ENCODE data around the gene CALCR.

The CALCR gene

DNA sequence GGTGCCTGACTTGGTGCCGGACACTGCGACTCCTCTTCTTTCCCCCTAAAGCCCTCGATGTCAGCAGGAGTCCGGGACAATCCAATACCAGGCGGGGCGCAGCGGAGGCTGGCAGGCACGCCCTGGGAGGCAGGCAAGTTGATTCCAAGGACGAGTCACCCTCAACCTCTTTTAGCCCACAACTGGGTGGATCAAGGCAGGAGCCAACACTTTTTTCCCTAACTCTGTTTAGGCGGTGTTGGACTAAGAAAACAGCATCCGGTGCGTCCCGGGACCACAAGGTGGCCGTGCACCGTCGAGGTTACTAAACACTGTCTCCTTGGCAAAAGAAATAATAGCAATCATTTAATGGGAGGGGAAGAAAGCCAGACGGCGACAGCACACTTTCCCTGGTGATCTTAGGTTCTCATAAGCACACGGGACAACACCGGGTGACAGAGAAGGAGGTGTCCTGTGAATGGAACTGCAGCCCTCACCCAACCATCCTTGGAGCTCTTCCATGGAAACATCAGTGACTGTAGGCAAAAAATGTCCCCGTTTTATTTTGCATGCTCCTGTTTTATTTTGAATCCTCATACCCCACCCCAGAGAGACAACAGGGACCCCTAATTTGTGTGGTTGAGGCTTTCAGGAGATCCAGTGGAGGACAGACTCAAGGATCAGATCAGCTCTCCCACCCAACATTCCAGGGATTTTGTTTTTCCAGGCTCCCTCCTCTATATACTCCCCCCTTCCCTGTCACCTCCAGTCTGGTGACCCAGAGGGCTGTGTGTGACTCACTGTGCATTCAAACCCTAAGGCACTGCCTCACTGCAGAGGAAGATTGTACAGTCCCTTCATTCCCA, 1.3 kb upstream of the CALCR start:
- DNase-seq (ENCODE audit: low read depth in 1 of 2, low spot score in 1 of 2): no peak
- Histone ChIP-seq H3K4me3 (replicated peaks; ENCODE audit: insufficient read depth, low read length) (no peak overlapping the region), H3K27me3 (ENCODE audit: insufficient read depth, poor library complexity, severe bottlenecking) (peaks cover 34% of the 10 kb centered on the region), H3K27ac (replicated peaks) (no peak overlapping the region)
- TF ChIP-seq GABPA (IDR thresholded peaks at IDR 0.05; ENCODE audit: low read depth) (no peak), SPI1 (IDR thresholded peaks at IDR 0.05; ENCODE audit: borderline replicate concordance, low read depth) (no peak), POLR2AphosphoS5 (IDR thresholded peaks at IDR 0.05; ENCODE audit: low read depth) (no peak), CTCF (IDR thresholded peaks at IDR 0.05; ENCODE audit: insufficient read depth, low read length) (no peak)
- TF ChIP-seq, protein P1, sequence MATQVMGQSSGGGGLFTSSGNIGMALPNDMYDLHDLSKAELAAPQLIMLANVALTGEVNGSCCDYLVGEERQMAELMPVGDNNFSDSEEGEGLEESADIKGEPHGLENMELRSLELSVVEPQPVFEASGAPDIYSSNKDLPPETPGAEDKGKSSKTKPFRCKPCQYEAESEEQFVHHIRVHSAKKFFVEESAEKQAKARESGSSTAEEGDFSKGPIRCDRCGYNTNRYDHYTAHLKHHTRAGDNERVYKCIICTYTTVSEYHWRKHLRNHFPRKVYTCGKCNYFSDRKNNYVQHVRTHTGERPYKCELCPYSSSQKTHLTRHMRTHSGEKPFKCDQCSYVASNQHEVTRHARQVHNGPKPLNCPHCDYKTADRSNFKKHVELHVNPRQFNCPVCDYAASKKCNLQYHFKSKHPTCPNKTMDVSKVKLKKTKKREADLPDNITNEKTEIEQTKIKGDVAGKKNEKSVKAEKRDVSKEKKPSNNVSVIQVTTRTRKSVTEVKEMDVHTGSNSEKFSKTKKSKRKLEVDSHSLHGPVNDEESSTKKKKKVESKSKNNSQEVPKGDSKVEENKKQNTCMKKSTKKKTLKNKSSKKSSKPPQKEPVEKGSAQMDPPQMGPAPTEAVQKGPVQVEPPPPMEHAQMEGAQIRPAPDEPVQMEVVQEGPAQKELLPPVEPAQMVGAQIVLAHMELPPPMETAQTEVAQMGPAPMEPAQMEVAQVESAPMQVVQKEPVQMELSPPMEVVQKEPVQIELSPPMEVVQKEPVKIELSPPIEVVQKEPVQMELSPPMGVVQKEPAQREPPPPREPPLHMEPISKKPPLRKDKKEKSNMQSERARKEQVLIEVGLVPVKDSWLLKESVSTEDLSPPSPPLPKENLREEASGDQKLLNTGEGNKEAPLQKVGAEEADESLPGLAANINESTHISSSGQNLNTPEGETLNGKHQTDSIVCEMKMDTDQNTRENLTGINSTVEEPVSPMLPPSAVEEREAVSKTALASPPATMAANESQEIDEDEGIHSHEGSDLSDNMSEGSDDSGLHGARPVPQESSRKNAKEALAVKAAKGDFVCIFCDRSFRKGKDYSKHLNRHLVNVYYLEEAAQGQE (IDR thresholded peaks at IDR 0.05; ENCODE audit: insufficient replicate concordance, low read depth): no peak

DNA sequence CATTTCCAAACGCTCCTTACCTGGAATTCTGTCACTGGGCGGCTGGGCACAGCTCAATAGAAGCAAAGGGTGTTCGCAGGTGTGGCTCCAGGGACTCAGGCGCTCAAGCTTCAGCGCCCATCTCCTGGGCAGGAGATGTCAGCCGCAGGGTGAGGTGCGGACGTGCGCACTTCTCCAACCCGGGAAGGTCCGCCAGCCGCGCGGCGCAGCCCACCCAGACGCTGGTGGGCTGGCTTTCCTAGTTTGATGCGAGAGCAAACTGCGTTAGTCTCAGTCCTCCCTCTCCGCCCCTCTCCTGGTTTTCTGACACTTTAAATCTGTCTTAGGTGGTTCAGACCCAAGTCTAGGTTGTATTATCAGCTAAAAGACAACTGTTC, 267 bp downstream of the CALCR start:
- Histone ChIP-seq H3K27ac (replicated peaks) (no peak overlapping the region), H3K27me3 (ENCODE audit: insufficient read depth, poor library complexity, severe bottlenecking) (peaks cover 30% of the 10 kb centered on the region), H3K4me3 (replicated peaks; ENCODE audit: insufficient read depth, low read length) (no peak overlapping the region)
- TF ChIP-seq CTCF (IDR thresholded peaks at IDR 0.05; ENCODE audit: insufficient read depth, low read length) (no peak), SPI1 (IDR thresholded peaks at IDR 0.05; ENCODE audit: borderline replicate concordance, low read depth) (no peak)
- TF ChIP-seq, protein P1 (IDR thresholded peaks at IDR 0.05; ENCODE audit: insufficient replicate concordance, low read depth): no peak
- no peak for DNase-seq (ENCODE audit: low read depth in 1 of 2, low spot score in 1 of 2)

DNA sequence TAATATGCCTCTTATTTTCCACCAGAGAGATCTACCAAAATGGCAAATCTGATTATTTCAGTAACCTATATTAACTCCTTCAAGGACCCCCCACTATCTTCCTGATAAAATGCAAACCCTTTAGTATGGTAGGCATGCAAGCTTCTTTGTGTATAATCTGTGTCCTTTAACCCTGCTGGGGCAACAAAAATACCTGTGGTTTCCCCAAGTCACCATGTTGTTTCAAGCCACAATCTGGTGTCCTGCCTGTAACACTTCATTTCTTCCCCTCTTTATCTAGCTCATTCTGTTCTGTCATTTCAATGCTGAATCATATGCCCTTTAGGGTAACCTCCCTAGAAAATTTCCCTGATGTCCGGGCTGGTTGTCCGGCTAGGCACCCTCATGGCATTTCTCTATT, 5.3 kb downstream of the CALCR start:
- DNase-seq (ENCODE audit: low read depth in 1 of 2, low spot score in 1 of 2): no peak
- TF ChIP-seq CTCF (IDR thresholded peaks at IDR 0.05; ENCODE audit: insufficient read depth, low read length) (no peak), GABPA (IDR thresholded peaks at IDR 0.05; ENCODE audit: low read depth) (no peak), POLR2AphosphoS5 (IDR thresholded peaks at IDR 0.05; ENCODE audit: low read depth) (no peak), SPI1 (IDR thresholded peaks at IDR 0.05; ENCODE audit: borderline replicate concordance, low read depth) (no peak)
- TF ChIP-seq, protein P1 (IDR thresholded peaks at IDR 0.05; ENCODE audit: insufficient replicate concordance, low read depth): no peak
- no peak overlapping the region for H3K27ac ChIP-seq (replicated peaks)
- H3K27me3 ChIP-seq (ENCODE audit: insufficient read depth, poor library complexity, severe bottlenecking): peaks cover 5% of the 10 kb centered on the region
- H3K4me3 ChIP-seq (replicated peaks; ENCODE audit: insufficient read depth, low read length): no peak overlapping the region

Data from HL-60 (cell line).